Colonic mucosa (tissue), 4 donors: ENCODE measurements around the gene SORCS1. TPM values are rescaled to one million over a fixed set of nuclear protein-coding genes. Genes with fewer than 3 reads are reported as not detected.

Source experiments
- DNase-seq: peaks from one replicate; pipeline ENCODE4 v3.0.0-alpha.2; 2020
- H3K27ac ChIP-seq: fragments of 200-600 bp; one replicate; pipeline ENCODE4 v1.8.0; 2021
- H3K27me3 ChIP-seq: fragments of 200-600 bp; one replicate; pipeline ENCODE4 v1.8.0; 2021
- H3K36me3 ChIP-seq: fragments of 200-600 bp; one replicate; pipeline ENCODE4 v1.8.0; 2021
- H3K4me1 ChIP-seq: fragments of 200-600 bp; one replicate; pipeline ENCODE4 v1.8.0; 2021; ENCODE audit warnings: mild to moderate bottlenecking
- H3K4me3 ChIP-seq: fragments of 200-600 bp; one replicate; pipeline ENCODE4 v1.8.0; 2021
- H3K9ac ChIP-seq, 2 donors: one replicate each; pipeline ENCODE4 v1.7.0; 2013; ENCODE audit warnings: control low read depth in 2 of 2, low read depth in 2 of 2, low read length in 2 of 2
- H3K9me3 ChIP-seq: fragments of 200-600 bp; one replicate; pipeline ENCODE4 v1.8.0; 2021
- CTCF ChIP-seq: fragments of 200-600 bp; IDR thresholded peaks from one replicate; pipeline ENCODE4 v1.8.0; 2022; ENCODE audit warnings: antibody characterized with exemption, mild to moderate bottlenecking
- intact Hi-C: fragments of 100-400 bp; cut with DNase I; formaldehyde crosslinking; loops from one replicate; pipeline ENCODE4 v1.14.1; 2022
- total RNA-seq, 2 donors: library from RNA; stranded (reverse); fragmentation: NEBNext Ultra II Directional in 1 of 2; extraction: Animal tissue kit (Norgen Biotek cat#: 25700) in 1 of 2; gene quantifications; one replicate each; pipeline ENCODE4 v1.2.1, GENCODE V29; 2021
- donor health status: healthy.
- donor health status: DM: no; HTN: no; CAD: no.
- donor health status: DM: no; HTN: no; CAD: no.

SORCS1 gene
- total RNA-seq, 2 donors from 2014 or later, result 0.40 to 1.6 TPM

- H3K36me3 ChIP-seq, result no peaks in the 10 kb centered on the region
- no peak overlapping the region for H3K27ac ChIP-seq
- no peaks in the 10 kb centered on the region for H3K4me1 ChIP-seq
- intact Hi-C loops, result no loop called here
- H3K9me3 ChIP-seq, result no peaks in the 10 kb centered on the region
- H3K4me3 ChIP-seq, result no peak overlapping the region
- no peak for DNase-seq
- TF ChIP-seq CTCF, result no peak
- no peak overlapping the region for H3K9ac ChIP-seq
- H3K27me3 ChIP-seq, result no peaks in the 10 kb centered on the region
Observed at GRCh38 chr10:106900016-106900652, 264.4 kb downstream of the SORCS1 start.

- H3K27ac ChIP-seq, result no peak overlapping the region
- no peaks in the 10 kb centered on the region for H3K9me3 ChIP-seq
- no peak for TF ChIP-seq CTCF
- intact Hi-C loops, result no loop called here
- no peaks in the 10 kb centered on the region for H3K36me3 ChIP-seq
- no peak overlapping the region for H3K4me3 ChIP-seq
- H3K4me1 ChIP-seq, result no peaks in the 10 kb centered on the region
- no peaks in the 10 kb centered on the region for H3K27me3 ChIP-seq
- no peak overlapping the region for H3K9ac ChIP-seq
- DNase-seq, result no peak
Observed at GRCh38 chr10:106898446-106898845, 266.1 kb downstream of the SORCS1 start.

- intact Hi-C loops, result no loop called here
- no peaks in the 10 kb centered on the region for H3K4me1 ChIP-seq
- H3K27ac ChIP-seq, result no peak overlapping the region
- H3K9ac ChIP-seq, result no peak overlapping the region
- no peaks in the 10 kb centered on the region for H3K36me3 ChIP-seq
- no peaks in the 10 kb centered on the region for H3K9me3 ChIP-seq
- DNase-seq, result peak; percentile 19
- no peaks in the 10 kb centered on the region for H3K27me3 ChIP-seq
- TF ChIP-seq CTCF, result no peak
- H3K4me3 ChIP-seq, result no peak overlapping the region
Observed at GRCh38 chr10:106897719-106898118, 266.8 kb downstream of the SORCS1 start.

GRCh38 chr10:106894692-106895091, 269.8 kb downstream of the SORCS1 start:
- Histone ChIP-seq H3K9ac (no peak overlapping the region), H3K4me1 (no peaks in the 10 kb centered on the region), H3K27ac (no peak overlapping the region), H3K27me3 (no peaks in the 10 kb centered on the region), H3K4me3 (no peak overlapping the region), H3K9me3 (no peaks in the 10 kb centered on the region), H3K36me3 (no peaks in the 10 kb centered on the region)
- DNase-seq, result no peak
- no peak for TF ChIP-seq CTCF
- intact Hi-C loops, result no loop called here

GRCh38 chr10:106877574-106877973, 286.9 kb downstream of the SORCS1 start:
- no peak overlapping the region for H3K27ac ChIP-seq
- DNase-seq, result no peak
- H3K9me3 ChIP-seq, result no peaks in the 10 kb centered on the region
- no peak overlapping the region for H3K4me3 ChIP-seq
- no peaks in the 10 kb centered on the region for H3K36me3 ChIP-seq
- no peaks in the 10 kb centered on the region for H3K4me1 ChIP-seq
- intact Hi-C loops, result no loop called here
- H3K9ac ChIP-seq, result no peak overlapping the region
- no peaks in the 10 kb centered on the region for H3K27me3 ChIP-seq
- TF ChIP-seq CTCF, result no peak
